Measurements from ENCODE around the gene PPM1H.
"Not testable (repeated sequence)": the region's sequence is repeated elsewhere in the genome, so short reads cannot be mapped to it uniquely, and the experiment has no call there.

Gene PPM1H

DNA sequence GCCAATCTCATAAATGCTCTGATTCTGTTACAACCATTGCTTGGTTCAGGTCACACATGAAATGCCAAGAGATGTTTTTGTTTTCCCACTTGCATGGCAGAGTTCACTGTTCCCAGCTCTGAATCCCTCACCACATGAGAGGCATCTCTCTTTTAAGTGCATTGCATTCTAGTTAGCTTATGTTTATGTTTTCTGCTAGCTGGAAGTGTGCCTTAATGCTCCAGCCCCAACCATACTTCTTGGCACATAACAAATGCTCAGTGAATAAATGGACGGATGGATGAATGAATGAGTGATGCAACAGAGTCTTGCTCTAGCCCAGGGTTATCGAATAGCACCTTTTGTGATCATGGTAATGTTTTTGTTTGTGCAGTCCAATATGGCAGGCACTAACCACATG is 197.3 kb downstream of the PPM1H start:
- TF ChIP-seq, protein P1, sequence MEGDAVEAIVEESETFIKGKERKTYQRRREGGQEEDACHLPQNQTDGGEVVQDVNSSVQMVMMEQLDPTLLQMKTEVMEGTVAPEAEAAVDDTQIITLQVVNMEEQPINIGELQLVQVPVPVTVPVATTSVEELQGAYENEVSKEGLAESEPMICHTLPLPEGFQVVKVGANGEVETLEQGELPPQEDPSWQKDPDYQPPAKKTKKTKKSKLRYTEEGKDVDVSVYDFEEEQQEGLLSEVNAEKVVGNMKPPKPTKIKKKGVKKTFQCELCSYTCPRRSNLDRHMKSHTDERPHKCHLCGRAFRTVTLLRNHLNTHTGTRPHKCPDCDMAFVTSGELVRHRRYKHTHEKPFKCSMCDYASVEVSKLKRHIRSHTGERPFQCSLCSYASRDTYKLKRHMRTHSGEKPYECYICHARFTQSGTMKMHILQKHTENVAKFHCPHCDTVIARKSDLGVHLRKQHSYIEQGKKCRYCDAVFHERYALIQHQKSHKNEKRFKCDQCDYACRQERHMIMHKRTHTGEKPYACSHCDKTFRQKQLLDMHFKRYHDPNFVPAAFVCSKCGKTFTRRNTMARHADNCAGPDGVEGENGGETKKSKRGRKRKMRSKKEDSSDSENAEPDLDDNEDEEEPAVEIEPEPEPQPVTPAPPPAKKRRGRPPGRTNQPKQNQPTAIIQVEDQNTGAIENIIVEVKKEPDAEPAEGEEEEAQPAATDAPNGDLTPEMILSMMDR (IDR thresholded peaks at IDR 0.05; ENCODE audit: low read depth, low read length, missing control alignments): no peak
- no peak overlapping the region for H3K4me3 ChIP-seq (replicated peaks; ENCODE audit: low read depth, low read length)
- no peak for DNase-seq (ENCODE audit: extremely low read depth, low read depth)

DNA sequence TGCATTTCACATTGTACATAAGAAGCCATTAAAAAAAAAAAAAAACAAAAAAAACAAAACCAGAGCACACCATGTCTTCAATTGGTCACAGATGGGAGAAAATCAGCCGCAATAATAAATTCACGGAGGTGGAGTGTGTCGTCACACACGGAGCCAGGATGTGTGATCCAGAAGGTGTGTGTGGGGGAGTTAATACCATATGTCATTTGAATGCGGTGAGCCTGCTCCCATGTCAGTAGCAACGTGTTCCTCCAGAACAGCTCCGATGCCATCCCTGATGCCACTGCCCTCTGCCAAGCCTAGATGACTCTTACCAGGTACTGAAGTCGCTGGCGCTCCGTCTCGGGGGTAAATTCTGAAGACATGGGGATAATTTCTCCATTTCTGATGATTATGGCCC is 197.8 kb downstream of the PPM1H start:
- DNase-seq (ENCODE audit: extremely low read depth, low read depth): no peak
- TF ChIP-seq, protein P1 (IDR thresholded peaks at IDR 0.05; ENCODE audit: low read depth, low read length, missing control alignments): no peak
- H3K4me3 ChIP-seq (replicated peaks; ENCODE audit: low read depth, low read length): no peak overlapping the region

DNA sequence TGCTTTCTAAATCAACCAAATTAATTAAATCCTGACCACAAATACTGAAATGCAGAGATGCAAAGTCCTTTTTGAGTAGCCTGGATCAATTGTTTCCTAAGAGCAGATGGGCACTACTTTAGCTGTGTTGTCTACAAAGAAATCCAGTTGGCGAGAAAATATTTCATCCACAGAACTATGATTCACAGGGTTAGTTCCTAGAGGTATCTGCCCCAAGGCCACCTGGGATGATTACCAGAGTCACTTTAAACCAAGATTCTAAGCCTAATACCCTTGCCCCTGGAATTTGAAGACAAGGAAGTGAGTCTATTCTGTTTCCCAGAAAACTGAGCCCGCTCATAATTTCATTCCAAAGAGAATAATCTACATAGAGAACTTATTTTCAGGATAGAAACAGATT is 198.4 kb downstream of the PPM1H start:
- DNase-seq (ENCODE audit: extremely low read depth, low read depth): no peak
- TF ChIP-seq, protein P1 (IDR thresholded peaks at IDR 0.05; ENCODE audit: low read depth, low read length, missing control alignments): no peak
- H3K4me3 ChIP-seq (replicated peaks; ENCODE audit: low read depth, low read length): no peak overlapping the region

DNA sequence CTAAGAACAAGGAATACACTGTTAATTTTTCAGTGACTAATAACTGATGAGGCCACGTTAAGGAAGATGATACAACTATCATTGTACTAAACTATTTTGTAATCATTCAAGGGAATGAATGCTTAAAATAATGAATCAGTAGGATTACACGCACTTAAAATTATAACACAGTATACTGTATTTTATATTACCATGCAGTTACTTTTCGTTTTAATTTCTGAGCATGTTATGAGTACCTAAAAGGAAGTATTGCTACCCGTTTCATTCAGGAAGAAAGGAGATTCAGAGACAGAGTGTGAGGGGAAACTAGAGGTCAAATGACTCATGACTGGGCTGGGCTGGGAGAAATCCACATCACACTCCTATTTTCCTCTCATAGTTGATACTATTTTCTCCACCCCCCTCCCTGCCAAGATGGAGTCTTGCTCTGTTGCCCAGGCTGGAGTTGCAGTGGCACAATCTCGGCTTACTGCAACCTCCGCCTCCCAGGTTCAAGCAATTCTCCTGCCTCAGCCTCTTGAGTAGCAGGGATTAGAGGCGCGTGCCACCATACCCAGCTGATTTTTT is 202.0 kb downstream of the PPM1H start:
- TF ChIP-seq, protein P1 (IDR thresholded peaks at IDR 0.05; ENCODE audit: low read depth, low read length, missing control alignments): no peak
- peak; percentile 73 for DNase-seq (ENCODE audit: extremely low read depth, low read depth)
- H3K4me3 ChIP-seq (replicated peaks; ENCODE audit: low read depth, low read length): no peak overlapping the region

DNA sequence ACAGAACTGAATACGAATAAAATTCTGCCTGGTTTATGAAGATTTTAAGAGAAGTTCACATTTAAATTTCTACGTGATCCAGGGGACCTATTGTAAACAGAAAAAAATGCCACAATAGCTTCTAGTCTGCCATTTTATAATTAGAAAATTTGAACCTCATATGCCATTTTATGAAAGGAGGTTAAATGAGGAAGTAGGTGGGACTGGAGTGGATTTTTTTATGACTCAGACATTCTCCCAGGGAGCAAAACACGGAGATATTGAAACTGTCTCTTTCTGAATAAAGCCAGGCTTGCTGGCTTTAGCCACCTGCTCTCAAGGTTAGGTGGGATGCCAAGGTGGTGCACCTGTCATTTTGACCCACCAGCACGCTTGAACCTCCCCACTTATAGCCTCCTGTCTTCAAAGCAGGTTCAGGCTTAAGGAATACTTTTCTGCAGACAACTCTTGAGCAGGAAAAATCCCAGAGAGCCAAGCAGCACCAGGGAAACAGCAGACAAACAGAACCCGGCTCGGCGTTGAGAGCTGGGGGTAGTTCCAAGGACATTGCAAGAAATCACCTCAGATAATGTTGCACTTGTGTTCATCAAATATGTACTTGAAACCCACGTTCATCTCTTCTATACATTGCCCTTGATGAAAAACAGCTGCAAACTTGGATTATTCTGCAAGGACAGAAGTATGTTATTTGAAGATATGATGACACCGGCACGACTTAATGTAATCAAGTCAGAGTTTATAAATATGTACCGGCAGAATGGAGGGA is 203.7 kb downstream of the PPM1H start:
- DNase-seq (ENCODE audit: extremely low read depth, low read depth): no peak
- no peak overlapping the region for H3K4me3 ChIP-seq (replicated peaks; ENCODE audit: low read depth, low read length)
- TF ChIP-seq, protein P1 (IDR thresholded peaks at IDR 0.05; ENCODE audit: low read depth, low read length, missing control alignments): no peak

DNA sequence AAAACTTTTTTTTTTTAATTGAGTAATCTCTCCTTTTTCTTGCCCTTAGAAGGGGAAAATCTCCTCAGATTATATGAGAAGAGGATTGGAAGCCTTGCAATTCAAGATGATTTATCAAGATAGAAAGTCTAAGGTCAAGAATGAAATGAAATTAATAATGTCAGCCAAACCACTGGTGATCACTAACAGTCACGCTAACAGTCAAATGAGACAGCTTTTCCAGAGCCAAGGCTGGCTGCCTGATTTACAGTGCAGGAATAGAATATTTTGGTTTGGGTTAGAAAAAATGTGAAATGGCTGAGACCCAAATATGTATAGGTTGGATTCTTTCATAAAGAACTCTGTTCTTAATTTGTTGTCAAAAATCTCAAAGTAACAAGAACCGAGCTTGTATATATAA is 204.3 kb downstream of the PPM1H start:
- TF ChIP-seq, protein P1 (IDR thresholded peaks at IDR 0.05; ENCODE audit: low read depth, low read length, missing control alignments): no peak
- DNase-seq (ENCODE audit: extremely low read depth, low read depth): no peak
- H3K4me3 ChIP-seq (replicated peaks; ENCODE audit: low read depth, low read length): no peak overlapping the region

DNA sequence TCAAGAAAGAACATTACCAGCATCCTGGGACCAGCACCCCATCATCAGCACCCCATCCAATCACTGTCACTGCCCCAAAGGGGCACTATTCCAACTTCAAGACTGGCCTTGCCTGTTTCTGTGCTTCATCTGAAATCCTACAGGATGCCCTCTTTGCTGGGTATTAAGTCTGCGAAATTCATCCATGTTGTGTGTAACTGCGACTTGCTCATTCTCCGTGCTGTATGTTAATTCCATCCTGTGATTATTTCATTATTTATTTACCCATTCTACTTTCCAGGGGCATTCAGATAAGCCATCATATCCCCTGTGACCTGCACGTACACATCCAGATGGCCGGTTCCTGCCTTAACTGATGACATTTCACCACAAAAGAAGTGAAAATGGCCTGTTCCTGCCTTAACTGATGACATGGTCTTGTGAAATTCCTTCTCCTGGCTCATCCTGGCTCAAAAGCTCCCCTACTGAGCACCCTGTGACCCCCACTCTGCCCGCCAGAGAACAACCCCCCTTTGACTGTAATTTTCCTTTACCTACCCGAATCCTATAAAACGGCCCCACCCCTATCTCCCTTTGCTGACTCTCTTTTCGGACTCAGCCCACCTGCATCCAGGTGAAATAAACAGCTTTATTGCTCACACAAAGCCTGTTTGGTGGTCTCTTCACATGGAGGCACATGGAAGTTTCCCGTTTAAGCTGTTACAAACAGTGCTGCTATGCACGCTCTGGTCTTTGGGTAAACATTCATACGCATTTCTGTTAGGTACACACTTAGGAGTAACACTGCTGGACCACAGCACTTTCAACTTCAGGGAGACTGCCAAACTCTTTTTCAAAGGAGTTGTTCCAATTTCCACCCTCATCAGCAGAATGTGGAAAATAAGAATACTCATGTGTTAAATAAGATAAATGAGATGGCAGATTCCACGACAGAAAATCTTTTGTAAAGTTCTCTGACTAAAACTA is 205.1 kb downstream of the PPM1H start:
- not testable (repeated sequence) for H3K4me3 ChIP-seq (replicated peaks; ENCODE audit: low read depth, low read length); DNase-seq (ENCODE audit: extremely low read depth, low read depth)

All from HFF-Myc (cell line).